HG02840 (cell line): ENCODE data around the gene ZNF664.

Source experiments
- ATAC-seq: cut with Tn5 transposase; IDR thresholded peaks from one replicate; pipeline ENCODE4 v1.9.1; 2021; ENCODE audit warnings: mild to moderate bottlenecking, moderate library complexity, moderate number of reproducible peaks; ENCODE audit not compliant: unreplicated experiment, low FRiP score

ZNF664 gene

DNA sequence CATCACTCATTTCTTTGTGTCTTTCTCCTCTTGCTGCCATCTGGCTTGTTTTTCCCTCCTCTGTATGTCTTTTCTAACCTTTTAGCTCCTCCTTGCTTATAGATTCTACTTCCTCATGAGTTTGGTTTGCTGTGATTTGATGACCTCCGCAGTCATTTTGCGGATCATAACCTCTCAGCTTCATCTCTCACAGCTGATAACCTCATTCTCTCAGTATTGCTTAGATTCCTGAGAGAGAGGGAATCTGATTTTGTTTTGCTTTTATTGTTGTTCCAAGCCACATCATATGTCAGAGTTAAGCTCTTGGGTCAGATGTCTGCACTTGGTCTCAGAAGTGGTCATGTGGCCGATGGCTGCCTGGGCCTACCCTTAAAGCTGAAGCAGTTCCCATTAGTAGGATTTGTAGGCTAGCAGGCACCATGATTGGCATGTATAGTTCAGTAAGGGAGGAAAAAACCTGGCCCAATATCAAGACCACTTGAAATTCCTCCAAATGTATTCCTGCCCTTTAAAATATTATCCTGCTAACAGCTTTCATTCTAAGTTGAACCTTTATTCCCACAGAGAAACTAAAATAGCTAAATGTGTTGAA is 13.5 kb downstream of the ZNF664 start:
- no peak for ATAC-seq

- ATAC-seq = no peak
Observed at GRCh38 chr12:123987022-123987421, 14.0 kb downstream of the ZNF664 start.

GRCh38 chr12:123989168-123989567 is 16.2 kb downstream of the ZNF664 start:
- no peak for ATAC-seq

GRCh38 chr12:123989753-123990152 is 16.7 kb downstream of the ZNF664 start:
- ATAC-seq = no peak

DNA sequence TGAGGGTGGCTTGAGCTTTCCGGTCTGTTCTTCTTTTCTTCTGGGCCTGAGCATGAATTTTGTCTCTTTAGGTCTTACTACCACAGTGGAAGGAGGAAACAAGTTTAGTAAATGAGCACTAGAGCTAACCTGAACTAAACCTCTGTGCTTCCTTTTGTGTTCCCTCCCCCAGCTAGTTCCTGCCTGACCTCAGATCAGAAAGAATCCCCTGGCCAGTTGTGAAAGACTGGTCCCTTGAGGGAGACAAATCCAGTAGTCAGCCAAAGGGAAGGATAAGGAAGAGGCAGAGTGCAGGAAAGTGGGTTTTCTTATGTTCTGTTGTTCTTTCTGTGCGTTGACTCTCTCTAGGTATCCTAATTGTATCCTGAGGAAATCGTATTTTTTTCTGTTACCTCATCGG is 17.5 kb downstream of the ZNF664 start:
- no peak for ATAC-seq

GRCh38 chr12:123991372-123991951 is 18.4 kb downstream of the ZNF664 start:
- ATAC-seq = no peak

GRCh38 chr12:123992118-123992825 is 19.3 kb downstream of the ZNF664 start:
- ATAC-seq = no peak

- ATAC-seq = no peak
Observed at GRCh38 chr12:123995023-123995748, 22.2 kb downstream of the ZNF664 start.

GRCh38 chr12:123996581-123996980 is 23.6 kb downstream of the ZNF664 start:
- no peak for ATAC-seq

DNA sequence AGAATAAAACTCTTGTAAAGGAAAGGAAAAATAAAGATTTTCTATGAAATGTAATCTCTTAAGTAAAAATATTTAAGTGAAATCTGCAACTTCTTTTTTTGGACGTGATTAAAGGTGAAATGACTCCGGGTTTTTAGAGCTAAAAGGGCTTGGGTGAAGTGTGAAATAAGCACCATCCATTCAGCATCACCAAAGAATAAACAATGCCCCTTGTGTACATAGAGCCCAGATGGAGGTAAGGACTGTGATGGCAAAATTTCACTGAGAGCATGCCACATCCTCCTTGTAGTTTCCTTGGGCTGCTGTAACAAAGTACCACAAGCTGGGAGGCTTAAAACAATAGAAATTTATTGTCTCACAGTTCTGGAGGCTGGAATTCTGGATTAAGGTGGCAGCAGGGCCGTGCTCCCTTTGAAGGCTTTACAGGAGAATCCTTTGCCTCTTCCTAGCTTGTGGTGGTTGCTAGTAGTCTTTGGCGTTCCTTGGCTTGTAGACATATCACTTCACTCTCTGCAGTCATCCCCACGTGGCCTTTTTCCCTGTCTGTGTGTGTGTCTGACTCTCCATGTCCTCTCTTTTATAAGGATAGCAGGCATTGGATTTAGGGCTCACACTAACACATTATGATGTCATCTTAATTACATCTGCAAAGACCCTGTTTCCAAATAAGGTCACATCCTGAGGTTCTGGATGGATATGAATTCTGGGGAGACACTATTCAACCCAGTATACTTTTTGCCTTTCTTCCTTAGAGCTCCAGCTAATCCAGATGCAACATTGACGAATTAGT is 24.2 kb downstream of the ZNF664 start:
- no peak for ATAC-seq

DNA sequence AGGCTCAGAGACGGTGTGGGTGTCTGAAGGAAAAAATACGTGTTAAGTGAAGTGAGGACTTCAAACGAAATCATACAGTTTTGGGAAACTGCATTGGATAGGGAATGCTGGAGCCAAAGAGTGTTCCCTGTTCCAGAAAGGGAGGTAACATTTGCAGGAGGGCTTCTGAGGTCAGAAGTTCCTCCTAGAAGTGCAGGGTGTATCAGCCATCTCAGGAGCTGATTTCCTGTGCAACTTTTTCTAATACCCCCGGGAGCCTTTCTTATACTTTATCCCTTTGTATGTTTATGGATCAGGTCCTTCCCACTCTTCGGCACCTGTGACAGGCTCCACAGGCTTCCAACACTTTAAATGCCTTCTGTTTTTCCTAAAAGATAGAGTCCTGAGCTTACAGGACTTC is 24.9 kb downstream of the ZNF664 start:
- no peak for ATAC-seq

DNA sequence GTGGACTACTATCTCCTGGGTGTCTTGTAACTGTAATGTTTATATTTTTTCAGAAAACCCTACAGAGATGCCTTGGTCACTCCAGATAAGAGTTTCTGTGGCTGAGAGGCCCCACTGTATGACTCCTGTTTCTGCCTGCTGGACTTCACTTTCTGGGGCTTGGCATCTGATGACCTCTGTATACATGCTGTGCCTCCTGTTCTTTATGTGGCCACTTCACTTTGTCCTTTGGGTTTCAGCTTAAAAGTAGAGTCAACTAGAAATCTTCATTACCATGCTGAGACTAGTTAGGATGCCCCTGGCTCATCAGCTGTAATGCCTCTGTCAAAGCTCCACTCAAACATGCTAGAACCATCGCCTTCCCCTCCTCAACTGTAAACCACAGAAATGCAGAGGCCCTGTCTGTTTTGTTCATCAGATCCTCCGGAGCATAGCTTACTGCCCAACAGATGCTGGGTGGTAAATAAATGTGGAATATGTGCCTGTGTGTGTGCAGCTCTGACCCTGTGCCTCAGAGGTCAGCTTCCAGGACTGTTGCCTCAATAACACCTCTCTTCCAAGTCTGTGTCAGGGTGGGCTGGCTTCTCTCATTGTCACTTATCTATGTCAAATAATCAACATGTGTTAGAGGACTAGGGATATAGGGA is 25.5 kb downstream of the ZNF664 start:
- ATAC-seq = no peak

DNA sequence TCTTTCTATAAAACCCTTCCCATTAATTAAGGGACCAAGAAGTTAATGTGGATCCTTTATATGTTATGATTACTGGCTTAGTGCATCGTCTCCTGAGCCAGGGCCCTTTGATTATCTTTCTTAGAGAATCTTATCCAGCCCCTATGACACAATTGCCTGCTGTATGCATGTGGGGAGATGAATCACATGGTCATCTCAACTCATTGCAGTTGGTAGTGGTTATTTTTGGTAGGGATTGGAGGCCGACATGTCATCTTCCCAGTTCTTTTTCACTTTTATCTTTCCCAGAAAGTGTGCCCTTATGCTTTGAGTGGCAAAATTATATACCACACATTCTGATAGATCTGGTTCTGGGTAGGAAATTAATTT is 26.0 kb downstream of the ZNF664 start:
- no peak for ATAC-seq

DNA sequence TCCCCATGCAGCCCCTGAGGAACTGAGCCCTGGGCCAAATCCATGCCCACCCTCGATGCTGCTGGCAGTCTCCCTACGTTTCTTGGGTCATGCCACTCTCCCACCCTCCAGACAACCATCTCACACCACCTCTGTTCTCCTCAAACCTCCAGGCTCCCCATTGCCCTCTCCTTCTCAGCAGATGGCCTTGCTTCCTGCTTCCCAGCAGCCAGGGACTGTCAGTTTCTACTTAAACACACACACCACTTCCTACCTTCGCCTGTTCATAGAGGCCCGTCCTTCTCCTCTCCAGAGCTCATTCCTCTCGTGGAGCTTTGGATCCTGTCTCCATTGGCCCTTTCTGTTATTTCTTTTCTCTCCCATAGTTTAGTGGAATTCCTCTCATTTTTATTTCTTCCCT is 27.1 kb downstream of the ZNF664 start:
- ATAC-seq = no peak

- no peak for ATAC-seq
Observed at GRCh38 chr12:124001343-124001742, 28.3 kb downstream of the ZNF664 start.

DNA sequence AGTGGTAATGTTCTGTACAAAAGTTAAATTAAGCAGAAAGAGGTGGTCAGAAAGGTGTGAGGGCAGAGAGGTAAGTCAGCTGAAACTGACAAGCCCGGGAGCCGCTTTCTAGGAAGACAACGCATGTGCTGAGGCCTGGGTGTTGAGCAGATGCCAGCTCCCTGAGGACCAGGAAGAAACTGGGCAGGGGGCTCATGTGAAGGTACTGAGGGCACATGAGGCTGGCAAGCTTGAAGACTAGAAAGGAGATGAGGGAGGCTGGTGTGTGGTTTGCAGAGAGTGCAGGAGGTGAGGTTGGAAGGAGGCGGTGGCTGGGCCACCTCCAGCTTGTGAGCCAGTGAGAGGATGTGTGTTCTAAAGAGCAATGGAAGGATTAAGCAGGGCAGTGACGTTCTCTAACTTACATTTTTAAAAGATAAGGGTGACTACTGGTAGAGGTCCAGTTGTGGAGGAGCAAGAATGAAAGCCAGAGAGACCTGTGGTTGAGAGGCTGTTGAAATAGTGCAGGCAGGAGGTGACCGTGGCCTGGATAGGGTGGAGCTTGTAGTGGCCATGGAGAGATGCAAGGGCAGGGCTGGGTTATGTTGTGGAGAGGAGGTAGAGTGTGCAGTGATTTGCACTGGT is 29.1 kb downstream of the ZNF664 start:
- no peak for ATAC-seq

- ATAC-seq = no peak
Observed at GRCh38 chr12:124002654-124003053, 29.6 kb downstream of the ZNF664 start.

DNA sequence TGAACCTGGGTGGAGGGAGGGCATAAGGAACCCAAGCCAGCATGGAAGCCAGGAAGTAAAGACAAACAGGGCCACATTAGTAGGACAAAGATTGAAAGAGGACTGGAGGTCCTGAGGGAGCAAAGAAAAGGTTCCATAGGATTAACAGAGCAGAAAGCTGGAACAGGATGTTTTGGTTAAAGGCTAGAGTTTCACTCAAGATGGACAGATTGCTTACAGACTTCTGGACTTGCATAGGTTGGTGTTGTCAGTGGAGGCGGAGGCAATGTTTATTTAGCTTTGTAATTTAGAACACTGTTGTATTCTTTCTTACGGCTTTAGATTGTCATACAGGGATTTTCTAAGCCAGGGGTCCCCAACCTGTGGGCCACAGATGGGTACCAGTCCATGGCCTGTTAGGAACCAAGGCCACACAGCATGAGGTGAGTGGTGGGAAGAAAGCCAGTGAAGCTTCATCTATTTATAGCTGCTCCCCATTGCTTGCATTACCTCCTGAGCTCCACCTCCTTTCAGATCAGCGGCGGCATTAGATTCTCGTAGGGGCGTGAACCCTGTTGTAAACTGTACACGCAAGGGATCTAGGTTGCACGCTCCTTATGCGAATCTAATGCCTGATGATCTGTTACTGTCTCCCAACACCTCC is 31.3 kb downstream of the ZNF664 start:
- no peak for ATAC-seq
